PC-3 (cell line): ENCODE results near the gene YAF2. TPM values are rescaled to one million over a fixed set of nuclear protein-coding genes. Genes with fewer than 3 reads are reported as not detected.

Source experiments
- ATAC-seq: fragments of 200-7000 bp; cut with Tn5 transposase; 2 replicates; pipeline ENCODE4 v1.9.1; 2020; ENCODE audit warnings: mild to moderate bottlenecking, moderate library complexity
- BruUV-seq: library from RNA; stranded (reverse); fragments of 400-500 nt; replicated peaks from 2 replicates; lab custom pipeline; 2021; lab: Mats Ljungman, UMichigan
- CTCF ChIA-PET: fragments of 300-600 bp; sonication (Branson Sonifier 250); formaldehyde crosslinking; loops from one replicate; lab custom pipeline; 2022; ENCODE audit warnings: antibody characterized with exemption; lab: Charles Lee
- POLR2A ChIA-PET: fragments of 300-600 bp; sonication (Branson Sonifier 250); formaldehyde crosslinking; loops from one replicate; lab custom pipeline; 2022; ENCODE audit warnings: antibody characterized with exemption; ENCODE audit not compliant: unreplicated experiment; lab: Charles Lee
- DNase-seq: peaks from one replicate; pipeline ENCODE4 v3.0.0-alpha.2; 2015
- H2AFZ ChIP-seq: fragments of 300-600 bp; sonication (generic); 2 replicates; pipeline ENCODE4 v1.6.0; 2016; ENCODE audit warnings: antibody characterized with exemption, low read length
- H3F3A ChIP-seq: fragments of 300-600 bp; sonication (generic); one replicate; pipeline ENCODE4 v1.6.0; 2017; ENCODE audit warnings: antibody characterized with exemption, low read length, control low read depth, mild to moderate bottlenecking; ENCODE audit not compliant: unreplicated experiment
- H3K27ac ChIP-seq: fragments of 300-600 bp; sonication (generic); 2 replicates; pipeline ENCODE4 v1.5.1; 2016; ENCODE audit warnings: mild to moderate bottlenecking, low read length
- H3K27me3 ChIP-seq: fragments of 300-600 bp; sonication (generic); 2 replicates; pipeline ENCODE4 v1.6.1; 2016; ENCODE audit warnings: low read length, mixed read lengths
- H3K36me3 ChIP-seq: fragments of 300-600 bp; sonication (generic); 2 replicates; pipeline ENCODE4 v1.6.1; 2016; ENCODE audit warnings: low read depth, mixed run types, low read length, mixed read lengths
- H3K4me1 ChIP-seq: fragments of 300-600 bp; sonication (generic); 2 replicates; pipeline ENCODE4 v1.5.1; 2016; ENCODE audit warnings: low read length; ENCODE audit not compliant: insufficient read depth
- H3K4me2 ChIP-seq: fragments of 300-600 bp; sonication (generic); 2 replicates; pipeline ENCODE4 v1.6.0; 2016; ENCODE audit warnings: low read length
- H3K4me3 ChIP-seq: fragments of 300-600 bp; sonication (generic); 2 replicates; pipeline ENCODE4 v1.5.1; 2016; ENCODE audit warnings: mild to moderate bottlenecking, low read length, mixed read lengths
- H3K79me2 ChIP-seq: fragments of 300-600 bp; sonication (generic); 2 replicates; pipeline ENCODE4 v1.6.1; 2017; ENCODE audit warnings: low read length, mixed read lengths
- H3K9ac ChIP-seq: fragments of 300-600 bp; sonication (generic); 2 replicates; pipeline ENCODE4 v1.6.0; 2016; ENCODE audit warnings: mild to moderate bottlenecking, low read length
- H3K9me2 ChIP-seq: fragments of 300-600 bp; sonication (generic); replicated peaks from 2 replicates; pipeline ENCODE4 v1.6.1; 2016; ENCODE audit warnings: mixed run types, low read length, mixed read lengths
- H3K9me3 ChIP-seq: fragments of 300-600 bp; sonication (generic); 2 replicates; pipeline ENCODE4 v1.6.1; 2016; ENCODE audit warnings: low read length, mixed read lengths
- H4K20me1 ChIP-seq: fragments of 300-600 bp; sonication (generic); 2 replicates; pipeline ENCODE4 v1.6.1; 2016; ENCODE audit warnings: low read length, mixed read lengths
- CTCF ChIP-seq: fragments of 300-600 bp; sonication (generic); conservative IDR thresholded peaks from 2 replicates; pipeline ENCODE4 v1.5.1; 2017; ENCODE audit warnings: antibody characterized with exemption, low read depth, mild to moderate bottlenecking, low read length
- EZH2 ChIP-seq: fragments of 300-600 bp; sonication (generic); IDR thresholded peaks from one replicate; pipeline ENCODE4 v1.6.1; 2017; ENCODE audit warnings: antibody characterized with exemption, mild to moderate bottlenecking, low read length; ENCODE audit not compliant: unreplicated experiment
- EZH2phosphoT487 ChIP-seq: fragments of 300-600 bp; sonication (generic); IDR thresholded peaks from 2 replicates; pipeline ENCODE4 v1.6.1; 2018; ENCODE audit warnings: mild to moderate bottlenecking, antibody characterized with exemption, low read length, borderline replicate concordance
- intact Hi-C: fragments of 100-400 bp; cut with micrococcal nuclease; formaldehyde crosslinking; loops from 2 replicates; pipeline ENCODE4 v1.9.0; 2023
- total RNA-seq: library from RNA; depleted of rRNA; stranded (reverse); fragments of >200 nt; gene quantifications from 2 replicates; pipeline ENCODE4 v1.2.3, GENCODE V29; 2014

The YAF2 gene
- total RNA-seq, 1 experiment from 2014 or later, result 6.8 TPM

GRCh38 chr12:42129595-42130204, 108.3 kb downstream of the YAF2 start:
- ChIA-PET POLR2A (no interaction called here), CTCF (no interaction called here)
- Histone ChIP-seq H3K9me3 (no peaks in the 10 kb centered on the region), H3K27ac (no peak overlapping the region), H3K4me2 (peak overlapping the region; percentile 75; the same call in 1 of the 2 replicates), H3K4me1 (peaks cover 20% of the 10 kb centered on the region), H4K20me1 (peaks cover 4% of the 10 kb centered on the region), H3K79me2 (peaks cover 66% of the 10 kb centered on the region), H3F3A (no peaks in the 10 kb centered on the region), H3K9ac (no peak overlapping the region), H3K27me3 (no peaks in the 10 kb centered on the region), H3K4me3 (no peak overlapping the region), H3K9me2 (no peaks in the 10 kb centered on the region), H3K36me3 (no peaks in the 10 kb centered on the region), H2AFZ (no peak overlapping the region)
- peak; percentile 80 for DNase-seq
- BruUV-seq, result no TSS peak
- TF ChIP-seq EZH2, result no peak
- TF ChIP-seq CTCF, result peak; percentile 94
- intact Hi-C loops, result loop anchor here (1.0 to 5.0 kb wide), 3 partner anchors 203 to 1153 kb away; no protein-coding TSS in a partner anchor
- ATAC-seq, result peak; percentile 62

GRCh38 chr12:42128888-42129287, 109.2 kb downstream of the YAF2 start:
- DNase-seq (no peak), ATAC-seq (no peak)
- Histone ChIP-seq H3K36me3 (no peaks in the 10 kb centered on the region), H4K20me1 (peaks cover 4% of the 10 kb centered on the region), H3K4me1 (peaks cover 20% of the 10 kb centered on the region), H3K4me2 (no peak overlapping the region), H3K9me3 (no peaks in the 10 kb centered on the region), H3K9me2 (no peaks in the 10 kb centered on the region), H3K4me3 (no peak overlapping the region), H2AFZ (no peak overlapping the region), H3F3A (no peaks in the 10 kb centered on the region), H3K27ac (no peak overlapping the region), H3K9ac (no peak overlapping the region), H3K27me3 (no peaks in the 10 kb centered on the region), H3K79me2 (peaks cover 58% of the 10 kb centered on the region)
- CTCF ChIA-PET, result interaction anchor here (0.7 kb wide), 1 partner anchor 243 kb away, joined by 4 read pairs; no protein-coding TSS in a partner anchor
- BruUV-seq, result no TSS peak
- no peak for TF ChIP-seq CTCF
- TF ChIP-seq EZH2phosphoT487, result no peak
- no peak for TF ChIP-seq EZH2
- intact Hi-C loops, result loop anchor here (1.0 to 5.0 kb wide), 3 partner anchors 203 to 1153 kb away; no protein-coding TSS in a partner anchor
- POLR2A ChIA-PET, result no interaction called here

- BruUV-seq, result no TSS peak
Observed at GRCh38 chr12:42128327-42128726, 109.7 kb downstream of the YAF2 start.

More at GRCh38 chr12:42128327-42128726, 109.7 kb downstream of the YAF2 start:
- intact Hi-C loops, result loop anchor here (5.0 kb wide), 1 partner anchor 1154 kb away; no protein-coding TSS in a partner anchor
- peaks cover 4% of the 10 kb centered on the region for H4K20me1 ChIP-seq
- no peak for TF ChIP-seq CTCF
- no peak for TF ChIP-seq EZH2phosphoT487
- no peak for TF ChIP-seq EZH2
- H3F3A ChIP-seq, result no peaks in the 10 kb centered on the region
- POLR2A ChIA-PET, result no interaction called here
- no peak overlapping the region for H2AFZ ChIP-seq
- no peak overlapping the region for H3K4me2 ChIP-seq
- CTCF ChIA-PET, result interaction anchor here (0.7 kb wide), 1 partner anchor 244 kb away, joined by 4 read pairs; no protein-coding TSS in a partner anchor
- no peaks in the 10 kb centered on the region for H3K9me3 ChIP-seq
- no peaks in the 10 kb centered on the region for H3K36me3 ChIP-seq
- ATAC-seq, result peak; percentile 36
- H3K27me3 ChIP-seq, result no peaks in the 10 kb centered on the region
- peaks cover 20% of the 10 kb centered on the region for H3K4me1 ChIP-seq
- no peaks in the 10 kb centered on the region for H3K9me2 ChIP-seq
- DNase-seq, result peak; percentile 31
- H3K79me2 ChIP-seq, result peaks cover 52% of the 10 kb centered on the region
- no peak overlapping the region for H3K27ac ChIP-seq
- no peak overlapping the region for H3K4me3 ChIP-seq
- H3K9ac ChIP-seq, result no peak overlapping the region
